MM.1S (cell line): ENCODE measurements around the gene EPN3.

Source experiments
- EZH2 ChIP-seq: fragments of 300-600 bp; sonication (generic); optimal IDR thresholded peaks from 2 replicates; pipeline ENCODE3; 2017; ENCODE audit warnings: low read depth, mild to moderate bottlenecking, antibody characterized with exemption, low read length, mixed read lengths
- EZH2phosphoT487 ChIP-seq: fragments of 300-600 bp; sonication (generic); IDR thresholded peaks from 2 replicates; pipeline ENCODE4 v1.6.1; 2018; ENCODE audit warnings: antibody characterized with exemption, low read length
- TF ChIP-seq, protein P1 (sequence below): fragments of 300-600 bp; sonication (generic); IDR thresholded peaks from 2 replicates; pipeline ENCODE4 v1.5.1; 2016; ENCODE audit warnings: antibody characterized with exemption, low read length, mixed read lengths

DNA sequence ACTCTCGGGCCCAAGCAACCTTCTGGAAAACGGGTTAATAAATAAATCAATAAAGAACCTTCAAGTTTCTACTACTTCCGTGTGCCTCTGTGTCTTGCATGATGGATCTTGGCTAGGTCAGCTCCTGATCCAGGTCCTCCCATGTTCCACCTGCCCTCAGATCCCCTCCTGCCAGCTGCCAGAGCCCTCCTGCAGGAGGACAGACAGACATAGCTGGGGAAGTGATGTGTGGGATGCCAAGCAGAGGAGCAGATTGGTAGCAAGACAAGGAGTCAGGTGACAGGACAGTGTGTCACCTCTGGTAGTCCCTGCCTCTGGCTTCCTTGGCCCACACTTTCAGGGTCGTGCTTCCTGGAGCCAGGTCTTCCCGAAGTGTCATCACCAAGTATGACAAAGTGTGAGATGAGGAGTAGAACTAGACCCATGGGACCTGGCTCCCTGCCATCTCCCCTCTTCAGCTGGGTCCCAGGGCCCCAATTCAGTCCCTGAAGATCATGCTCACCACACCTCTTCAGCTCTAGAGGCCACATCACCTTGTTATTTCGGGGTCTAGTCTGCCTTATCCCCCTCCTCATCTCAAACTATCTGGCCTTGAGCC lies 1.0 kb upstream of the EPN3 start:
- TF ChIP-seq, protein P1, sequence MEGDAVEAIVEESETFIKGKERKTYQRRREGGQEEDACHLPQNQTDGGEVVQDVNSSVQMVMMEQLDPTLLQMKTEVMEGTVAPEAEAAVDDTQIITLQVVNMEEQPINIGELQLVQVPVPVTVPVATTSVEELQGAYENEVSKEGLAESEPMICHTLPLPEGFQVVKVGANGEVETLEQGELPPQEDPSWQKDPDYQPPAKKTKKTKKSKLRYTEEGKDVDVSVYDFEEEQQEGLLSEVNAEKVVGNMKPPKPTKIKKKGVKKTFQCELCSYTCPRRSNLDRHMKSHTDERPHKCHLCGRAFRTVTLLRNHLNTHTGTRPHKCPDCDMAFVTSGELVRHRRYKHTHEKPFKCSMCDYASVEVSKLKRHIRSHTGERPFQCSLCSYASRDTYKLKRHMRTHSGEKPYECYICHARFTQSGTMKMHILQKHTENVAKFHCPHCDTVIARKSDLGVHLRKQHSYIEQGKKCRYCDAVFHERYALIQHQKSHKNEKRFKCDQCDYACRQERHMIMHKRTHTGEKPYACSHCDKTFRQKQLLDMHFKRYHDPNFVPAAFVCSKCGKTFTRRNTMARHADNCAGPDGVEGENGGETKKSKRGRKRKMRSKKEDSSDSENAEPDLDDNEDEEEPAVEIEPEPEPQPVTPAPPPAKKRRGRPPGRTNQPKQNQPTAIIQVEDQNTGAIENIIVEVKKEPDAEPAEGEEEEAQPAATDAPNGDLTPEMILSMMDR: no peak
- TF ChIP-seq EZH2 (no peak), EZH2phosphoT487 (no peak)
